Muscle layer of colon (tissue), 2 donors: ENCODE measurements around the gene UNC5C.

Experiments
- H3K27ac ChIP-seq: one replicate; pipeline ENCODE4 v1.7.0; 2013; ENCODE audit warnings: low read depth, mild to moderate bottlenecking, low read length, moderate library complexity
- H3K27me3 ChIP-seq, 2 donors: one replicate each; pipeline ENCODE4 v1.7.0; 2013; ENCODE audit warnings: low read length in 2 of 2, mild to moderate bottlenecking in 2 of 2; ENCODE audit not compliant: insufficient read depth in 2 of 2, control insufficient read depth in 1 of 2
- H3K36me3 ChIP-seq: one replicate; pipeline ENCODE4 v1.7.0; 2013; ENCODE audit warnings: mild to moderate bottlenecking, low read length; ENCODE audit not compliant: insufficient read depth
- H3K4me1 ChIP-seq: one replicate; pipeline ENCODE4 v1.7.0; 2013; ENCODE audit warnings: mild to moderate bottlenecking, low read length; ENCODE audit not compliant: insufficient read depth
- H3K4me3 ChIP-seq, 2 donors: one replicate each; pipeline ENCODE4 v1.7.0; 2013; ENCODE audit warnings: low read length in 2 of 2, low read depth in 1 of 2, mild to moderate bottlenecking in 1 of 2, moderate library complexity in 1 of 2
- H3K9ac ChIP-seq: one replicate; pipeline ENCODE4 v1.7.0; 2013; ENCODE audit warnings: low read length
- H3K9me3 ChIP-seq: one replicate; pipeline ENCODE4 v1.7.0; 2013; ENCODE audit warnings: mild to moderate bottlenecking, low read length
- donor health status: abdominal sarcoma.
- donor health status: Adenocarcinoma of cecum.

UNC5C gene

GRCh38 chr4:95532305-95532704 is 16.5 kb downstream of the UNC5C start:
- Histone ChIP-seq H3K4me1 (no peaks in the 10 kb centered on the region), H3K4me3 (no peak overlapping the region), H3K36me3 (no peaks in the 10 kb centered on the region), H3K27ac (no peak overlapping the region), H3K9me3 (no peaks in the 10 kb centered on the region), H3K9ac (no peak overlapping the region), H3K27me3 (no peaks in the 10 kb centered on the region)

- Histone ChIP-seq H3K27ac (no peak overlapping the region), H3K9me3 (no peaks in the 10 kb centered on the region), H3K9ac (no peak overlapping the region), H3K27me3 (no peaks in the 10 kb centered on the region), H3K36me3 (no peaks in the 10 kb centered on the region), H3K4me1 (no peaks in the 10 kb centered on the region), H3K4me3 (no peak overlapping the region)
Observed at GRCh38 chr4:95531141-95531540, 17.6 kb downstream of the UNC5C start.

DNA sequence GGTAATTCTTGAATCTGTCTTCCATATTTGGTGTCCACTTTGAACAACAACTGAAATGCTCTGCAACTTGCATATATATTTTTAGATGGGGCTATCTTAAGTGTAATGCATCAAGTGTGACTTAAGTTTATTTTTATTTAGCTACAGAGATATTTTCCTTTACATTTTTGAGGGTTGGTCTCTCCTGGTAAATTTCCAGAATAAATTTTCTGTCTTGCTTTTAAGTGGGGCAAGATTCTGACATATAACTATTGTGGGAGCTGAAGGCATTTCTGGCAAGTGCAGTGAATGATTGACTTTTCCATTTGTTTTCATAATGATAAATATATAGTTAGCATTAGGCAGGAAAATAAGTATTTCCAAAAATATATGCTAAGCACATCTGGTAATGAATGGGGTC is 18.8 kb downstream of the UNC5C start:
- Histone ChIP-seq H3K9me3 (no peaks in the 10 kb centered on the region), H3K27ac (no peak overlapping the region), H3K4me1 (no peaks in the 10 kb centered on the region), H3K36me3 (no peaks in the 10 kb centered on the region), H3K9ac (no peak overlapping the region), H3K27me3 (no peaks in the 10 kb centered on the region), H3K4me3 (no peak overlapping the region)

- Histone ChIP-seq H3K27me3 (no peaks in the 10 kb centered on the region), H3K4me3 (no peak overlapping the region), H3K36me3 (no peaks in the 10 kb centered on the region), H3K4me1 (no peaks in the 10 kb centered on the region), H3K9ac (no peak overlapping the region), H3K27ac (no peak overlapping the region), H3K9me3 (no peaks in the 10 kb centered on the region)
Observed at GRCh38 chr4:95528388-95528948, 20.3 kb downstream of the UNC5C start.

DNA sequence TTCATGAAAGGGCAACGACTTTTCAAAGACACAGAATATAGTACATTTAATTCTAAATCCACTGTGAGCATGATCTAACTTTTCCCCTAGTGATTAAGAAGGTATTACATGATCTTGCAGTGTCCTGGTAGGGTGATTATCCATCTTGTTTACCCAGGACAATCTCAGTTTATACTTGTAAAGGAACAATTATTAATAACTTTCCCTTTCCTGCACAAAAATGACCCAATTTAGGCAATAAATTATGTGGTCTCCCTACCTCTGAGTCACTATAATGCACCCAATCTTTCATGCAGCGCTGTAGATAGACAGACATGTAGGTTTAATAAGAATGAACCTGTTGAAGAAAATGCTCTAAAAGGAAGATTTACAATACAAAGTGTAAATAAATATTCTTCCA is 22.7 kb downstream of the UNC5C start:
- Histone ChIP-seq H3K27me3 (no peaks in the 10 kb centered on the region), H3K9me3 (no peaks in the 10 kb centered on the region), H3K9ac (no peak overlapping the region), H3K27ac (no peak overlapping the region), H3K36me3 (no peaks in the 10 kb centered on the region), H3K4me3 (no peak overlapping the region), H3K4me1 (no peaks in the 10 kb centered on the region)

DNA sequence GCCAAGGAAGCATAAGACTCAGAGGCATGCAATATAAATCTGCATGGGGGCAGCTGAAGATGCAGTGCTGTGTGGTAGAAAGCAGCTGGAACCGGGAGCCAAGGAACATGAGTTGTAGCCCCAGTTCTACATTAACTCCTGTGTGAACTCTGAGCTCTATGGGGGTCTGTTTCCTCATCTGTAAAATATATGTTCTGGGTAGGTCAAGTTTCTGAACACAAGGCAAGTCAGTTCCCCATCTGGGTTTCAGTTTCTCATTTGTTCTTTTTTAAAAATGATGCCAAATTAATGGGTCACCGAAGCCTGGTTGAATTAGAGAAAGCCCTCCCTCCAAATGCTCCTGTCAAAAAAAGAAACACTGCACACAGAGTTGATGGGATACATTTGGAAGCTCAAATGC is 24.0 kb downstream of the UNC5C start:
- Histone ChIP-seq H3K27ac (no peak overlapping the region), H3K36me3 (no peaks in the 10 kb centered on the region)

DNA sequence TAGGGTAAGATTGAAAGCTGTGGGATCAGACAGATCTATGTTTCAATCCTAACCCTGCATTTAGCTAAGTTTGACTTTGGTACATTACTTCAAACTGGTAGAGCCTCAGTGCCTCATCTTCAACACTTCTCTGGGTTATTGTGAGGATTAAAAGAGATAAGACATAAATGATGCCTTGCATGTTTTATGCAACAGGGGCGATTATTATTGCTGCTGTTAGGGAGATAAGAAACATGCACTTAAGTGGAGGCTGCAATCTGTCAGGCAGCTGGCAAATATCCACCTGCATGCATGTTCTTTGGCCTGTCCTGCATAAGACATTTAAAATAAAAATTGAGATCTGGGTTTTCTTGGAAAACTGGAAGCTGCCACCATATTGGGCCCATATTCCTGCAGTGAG is 24.6 kb downstream of the UNC5C start:
- Histone ChIP-seq H3K9me3 (no peaks in the 10 kb centered on the region), H3K4me1 (no peaks in the 10 kb centered on the region), H3K9ac (no peak overlapping the region), H3K36me3 (no peaks in the 10 kb centered on the region), H3K27me3 (no peaks in the 10 kb centered on the region), H3K4me3 (no peak overlapping the region), H3K27ac (no peak overlapping the region)

More for the DNA sequence above, 24.0 kb downstream of the UNC5C start:
- Histone ChIP-seq H3K27me3 (no peaks in the 10 kb centered on the region), H3K9ac (no peak overlapping the region), H3K4me3 (no peak overlapping the region), H3K9me3 (no peaks in the 10 kb centered on the region), H3K4me1 (no peaks in the 10 kb centered on the region)

- Histone ChIP-seq H3K4me3 (no peak overlapping the region), H3K36me3 (no peaks in the 10 kb centered on the region), H3K27me3 (no peaks in the 10 kb centered on the region), H3K9ac (no peak overlapping the region), H3K9me3 (no peaks in the 10 kb centered on the region), H3K4me1 (no peaks in the 10 kb centered on the region), H3K27ac (no peak overlapping the region)
Observed at GRCh38 chr4:95522682-95523530, 25.9 kb downstream of the UNC5C start.

- H3K9ac ChIP-seq = no peak overlapping the region
- H3K27ac ChIP-seq = no peak overlapping the region
- no peaks in the 10 kb centered on the region for H3K27me3 ChIP-seq
- no peaks in the 10 kb centered on the region for H3K9me3 ChIP-seq
- H3K4me1 ChIP-seq = no peaks in the 10 kb centered on the region
- no peaks in the 10 kb centered on the region for H3K36me3 ChIP-seq
- no peak overlapping the region for H3K4me3 ChIP-seq
Observed at GRCh38 chr4:95517576-95518345, 31.0 kb downstream of the UNC5C start.

- Histone ChIP-seq H3K4me3 (no peak overlapping the region), H3K36me3 (no peaks in the 10 kb centered on the region), H3K9me3 (no peaks in the 10 kb centered on the region), H3K4me1 (no peaks in the 10 kb centered on the region), H3K27ac (no peak overlapping the region), H3K9ac (no peak overlapping the region), H3K27me3 (no peaks in the 10 kb centered on the region)
Observed at GRCh38 chr4:95516528-95517017, 32.2 kb downstream of the UNC5C start.

- H3K9me3 ChIP-seq = no peaks in the 10 kb centered on the region
- H3K9ac ChIP-seq = no peak overlapping the region
- no peak overlapping the region for H3K27ac ChIP-seq
- H3K4me3 ChIP-seq = no peak overlapping the region
- no peaks in the 10 kb centered on the region for H3K4me1 ChIP-seq
- no peaks in the 10 kb centered on the region for H3K36me3 ChIP-seq
- H3K27me3 ChIP-seq = no peaks in the 10 kb centered on the region
Observed at GRCh38 chr4:95515589-95515988, 33.2 kb downstream of the UNC5C start.
